ENCODE data around the gene HRH1. TPM values are rescaled to one million over a fixed set of nuclear protein-coding genes. Genes with fewer than 3 reads are reported as not detected.

Gene HRH1
- total and polyA plus RNA-seq, 5 donors: 0.43 to 1.8 (median 1.3) TPM

GRCh38 chr3:11228041-11228440, 73.7 kb downstream of the HRH1 start:
- Histone ChIP-seq H3K27ac (ENCODE audit: low read length) (no peak overlapping the region), H3K4me3 (ENCODE audit: low read length) (no peak overlapping the region), H3K9me3 (ENCODE audit: control insufficient read depth, low read length) (no peaks in the 10 kb centered on the region), H3K27me3 (ENCODE audit: control insufficient read depth, insufficient read depth) (no peaks in the 10 kb centered on the region), H3K4me1 (ENCODE audit: control insufficient read depth, insufficient read depth, low read length) (no peaks in the 10 kb centered on the region)
- DNase-seq (no peak), ATAC-seq (no peak)
- WGBS: 84% methylated on average over 4 of the region's 4 CpGs
- intact Hi-C loops (cut with DNase I): no loop called here

GRCh38 chr3:11230125-11230524, 75.8 kb downstream of the HRH1 start:
- WGBS: 87% methylated on average over 4 of the region's 4 CpGs

GRCh38 chr3:11230832-11231231, 76.5 kb downstream of the HRH1 start:
- no peak for ATAC-seq
- Histone ChIP-seq H3K4me3 (ENCODE audit: low read length) (no peak overlapping the region), H3K27ac (ENCODE audit: low read length) (no peak overlapping the region), H3K27me3 (ENCODE audit: control insufficient read depth, insufficient read depth) (no peaks in the 10 kb centered on the region), H3K4me1 (ENCODE audit: control insufficient read depth, insufficient read depth, low read length) (no peaks in the 10 kb centered on the region), H3K9me3 (ENCODE audit: control insufficient read depth, low read length) (no peaks in the 10 kb centered on the region)
- 66% methylated on average over 3 of the region's 3 CpGs for whole genome bisulfite sequencing
- DNase-seq: no peak
- intact Hi-C loops (cut with DNase I): no loop called here

More at GRCh38 chr3:11230125-11230524, 75.8 kb downstream of the HRH1 start:
- no peak for DNase-seq
- Histone ChIP-seq H3K27me3 (ENCODE audit: control insufficient read depth, insufficient read depth) (no peaks in the 10 kb centered on the region), H3K27ac (ENCODE audit: low read length) (no peak overlapping the region), H3K4me1 (ENCODE audit: control insufficient read depth, insufficient read depth, low read length) (no peaks in the 10 kb centered on the region), H3K4me3 (ENCODE audit: low read length) (no peak overlapping the region), H3K9me3 (ENCODE audit: control insufficient read depth, low read length) (no peaks in the 10 kb centered on the region)
- ATAC-seq: no peak
- intact Hi-C loops (cut with DNase I): no loop called here

- intact Hi-C loops (cut with DNase I): loop anchor here in 2 of 4 donors (5.0 kb wide), 1 partner anchor 102 kb away; no protein-coding TSS in a partner anchor
- no peaks in the 10 kb centered on the region for H3K27me3 ChIP-seq (ENCODE audit: control insufficient read depth, insufficient read depth)
- H3K4me3 ChIP-seq (ENCODE audit: low read length): no peak overlapping the region
- H3K27ac ChIP-seq (ENCODE audit: low read length): no peak overlapping the region
- 72% methylated on average over 8 of the region's 8 CpGs for WGBS
- ATAC-seq (peak in 1 of 2 donors; percentile 19), DNase-seq (peak in 1 of 3 donors; percentile 53)
- H3K4me1 ChIP-seq (ENCODE audit: control insufficient read depth, insufficient read depth, low read length): no peaks in the 10 kb centered on the region
- H3K9me3 ChIP-seq (ENCODE audit: control insufficient read depth, low read length): no peaks in the 10 kb centered on the region
Measured at GRCh38 chr3:11235385-11235784, 81.1 kb downstream of the HRH1 start.

- ATAC-seq: peak in 1 of 2 donors; percentile 28
- H3K27ac ChIP-seq (ENCODE audit: low read length): no peak overlapping the region
- no peaks in the 10 kb centered on the region for H3K9me3 ChIP-seq (ENCODE audit: control insufficient read depth, low read length)
- WGBS: 41% methylated on average over 8 of the region's 8 CpGs
- intact Hi-C loops (cut with DNase I): loop anchor here in 2 of 4 donors (5.0 kb wide), 1 partner anchor 100 kb away; no protein-coding TSS in a partner anchor
- H3K4me3 ChIP-seq (ENCODE audit: low read length): no peak overlapping the region
- no peaks in the 10 kb centered on the region for H3K27me3 ChIP-seq (ENCODE audit: control insufficient read depth, insufficient read depth)
- DNase-seq: peak; percentile 39 to 84 (median 75)
- no peaks in the 10 kb centered on the region for H3K4me1 ChIP-seq (ENCODE audit: control insufficient read depth, insufficient read depth, low read length)
Measured at GRCh38 chr3:11236588-11237461, 82.5 kb downstream of the HRH1 start.

GRCh38 chr3:11238060-11238459, 83.8 kb downstream of the HRH1 start:
- no peak overlapping the region for H3K27ac ChIP-seq (ENCODE audit: low read length)
- no peak overlapping the region for H3K4me3 ChIP-seq (ENCODE audit: low read length)
- no peaks in the 10 kb centered on the region for H3K4me1 ChIP-seq (ENCODE audit: control insufficient read depth, insufficient read depth, low read length)
- DNase-seq (no peak), ATAC-seq (no peak)
- intact Hi-C loops (cut with DNase I): loop anchor here in 2 of 4 donors (5.0 kb wide), 1 partner anchor 99 kb away; no protein-coding TSS in a partner anchor
- 75% methylated on average over 3 of the region's 3 CpGs for WGBS
- H3K9me3 ChIP-seq (ENCODE audit: control insufficient read depth, low read length): no peaks in the 10 kb centered on the region
- H3K27me3 ChIP-seq (ENCODE audit: control insufficient read depth, insufficient read depth): no peaks in the 10 kb centered on the region

GRCh38 chr3:11238880-11239279, 84.6 kb downstream of the HRH1 start:
- ATAC-seq: no peak
- DNase-seq: no peak
- no peak overlapping the region for H3K4me3 ChIP-seq (ENCODE audit: low read length)
- no peaks in the 10 kb centered on the region for H3K27me3 ChIP-seq (ENCODE audit: control insufficient read depth, insufficient read depth)
- H3K4me1 ChIP-seq (ENCODE audit: control insufficient read depth, insufficient read depth, low read length): no peaks in the 10 kb centered on the region
- intact Hi-C loops (cut with DNase I): loop anchor here in 2 of 4 donors (5.0 kb wide), 1 partner anchor 98 kb away; no protein-coding TSS in a partner anchor
- WGBS: 83% methylated on average over 1 of the region's 1 CpG
- H3K9me3 ChIP-seq (ENCODE audit: control insufficient read depth, low read length): no peaks in the 10 kb centered on the region
- H3K27ac ChIP-seq (ENCODE audit: low read length): no peak overlapping the region

GRCh38 chr3:11239796-11240195, 85.5 kb downstream of the HRH1 start:
- H3K27ac ChIP-seq (ENCODE audit: low read length): no peak overlapping the region
- 72% methylated on average over 1 of the region's 1 CpG for WGBS
- no peaks in the 10 kb centered on the region for H3K9me3 ChIP-seq (ENCODE audit: control insufficient read depth, low read length)
- H3K27me3 ChIP-seq (ENCODE audit: control insufficient read depth, insufficient read depth): no peaks in the 10 kb centered on the region
- H3K4me3 ChIP-seq (ENCODE audit: low read length): no peak overlapping the region
- H3K4me1 ChIP-seq (ENCODE audit: control insufficient read depth, insufficient read depth, low read length): no peaks in the 10 kb centered on the region
- intact Hi-C loops (cut with DNase I): loop anchor here in 2 of 4 donors (5.0 kb wide), 1 partner anchor 98 kb away; no protein-coding TSS in a partner anchor
- DNase-seq: no peak
- no peak for ATAC-seq

GRCh38 chr3:11240496-11240895, 86.2 kb downstream of the HRH1 start:
- Histone ChIP-seq H3K4me1 (ENCODE audit: control insufficient read depth, insufficient read depth, low read length) (no peaks in the 10 kb centered on the region), H3K9me3 (ENCODE audit: control insufficient read depth, low read length) (no peaks in the 10 kb centered on the region), H3K4me3 (ENCODE audit: low read length) (no peak overlapping the region), H3K27ac (ENCODE audit: low read length) (no peak overlapping the region), H3K27me3 (ENCODE audit: control insufficient read depth, insufficient read depth) (no peaks in the 10 kb centered on the region)
- DNase-seq: no peak
- WGBS: 96% methylated on average over 1 of the region's 1 CpG
- ATAC-seq: no peak
- intact Hi-C loops (cut with DNase I): no loop called here

- Histone ChIP-seq H3K27me3 (ENCODE audit: control insufficient read depth, insufficient read depth) (no peaks in the 10 kb centered on the region), H3K4me1 (ENCODE audit: control insufficient read depth, insufficient read depth, low read length) (no peaks in the 10 kb centered on the region), H3K4me3 (ENCODE audit: low read length) (no peak overlapping the region), H3K9me3 (ENCODE audit: control insufficient read depth, low read length) (no peaks in the 10 kb centered on the region), H3K27ac (ENCODE audit: low read length) (no peak overlapping the region)
- DNase-seq (no peak), ATAC-seq (no peak)
- intact Hi-C loops (cut with DNase I): no loop called here
- 65% methylated on average over 1 of the region's 1 CpG for WGBS
Measured at GRCh38 chr3:11244121-11244677, 89.9 kb downstream of the HRH1 start.

GRCh38 chr3:11245276-11245675, 91.0 kb downstream of the HRH1 start:
- H3K4me3 ChIP-seq (ENCODE audit: low read length): no peak overlapping the region
- no peaks in the 10 kb centered on the region for H3K9me3 ChIP-seq (ENCODE audit: control insufficient read depth, low read length)
- no peak for ATAC-seq
- H3K4me1 ChIP-seq (ENCODE audit: control insufficient read depth, insufficient read depth, low read length): no peaks in the 10 kb centered on the region
- DNase-seq: no peak
- no peaks in the 10 kb centered on the region for H3K27me3 ChIP-seq (ENCODE audit: control insufficient read depth, insufficient read depth)
- intact Hi-C loops (cut with DNase I): no loop called here
- no peak overlapping the region for H3K27ac ChIP-seq (ENCODE audit: low read length)
- WGBS: 81% methylated on average over 8 of the region's 8 CpGs
